Stomach (tissue), 19 donors: ENCODE data around the gene SF3B4. TPM values are rescaled to one million over a fixed set of nuclear protein-coding genes. Genes with fewer than 3 reads are reported as not detected.

Source experiments
- DNase-seq, 2 donors: peaks; one replicate each; pipeline versions ENCODE4 v3.0.0 to v3.0.0-alpha.2; 2013 to 2019
- H3K27ac ChIP-seq, 5 donors: fragments of 200-600 bp in 4 of 5; sonication (generic) in 4 of 5; one replicate each; pipeline ENCODE4 v1.5.1; 2013 to 2019; ENCODE audit warnings: mild to moderate bottlenecking in 1 of 5, moderate library complexity in 1 of 5
- H3K27me3 ChIP-seq, 3 donors: fragments of 200-600 bp; sonication (generic); one replicate each; pipeline ENCODE4 v1.5.1; 2017 to 2019; ENCODE audit warnings: mixed run types in 1 of 3
- H3K36me3 ChIP-seq, 4 donors: fragments of 200-600 bp; sonication (generic); 1 replicate in 3 of 4; 2 replicates in 1 of 4; pipeline ENCODE4 v1.5.1; 2016 to 2019
- H3K4me1 ChIP-seq, 4 donors: fragments of 200-600 bp; sonication (generic); one replicate each; pipeline ENCODE4 v1.5.1; 2016 to 2019
- H3K4me3 ChIP-seq, 4 donors: fragments of 200-600 bp; sonication (generic) in 3 of 4; one replicate each; pipeline ENCODE4 v1.5.1; 2016 to 2019; ENCODE audit warnings: mild to moderate bottlenecking in 1 of 4
- H3K9me3 ChIP-seq, 4 donors: fragments of 200-600 bp; sonication (generic); one replicate each; pipeline ENCODE4 v1.5.1; 2016 to 2019
- EP300 ChIP-seq: sonication (generic); formaldehyde crosslinking; IDR thresholded peaks from one replicate; pipeline ENCODE4 v1.6.1; 2017; ENCODE audit warnings: antibody characterized with exemption
- POLR2A ChIP-seq, 4 donors: fragments of 450-650 bp; IDR thresholded peaks; one replicate each; pipeline ENCODE4 v1.6.1; 2016; ENCODE audit warnings: antibody characterized with exemption in 4 of 4, control low read depth in 2 of 4, mild to moderate bottlenecking in 1 of 4, moderate library complexity in 1 of 4
- POLR2AphosphoS5 ChIP-seq, 3 donors: sonication (generic); formaldehyde crosslinking; IDR thresholded peaks; one replicate each; pipeline ENCODE4 v1.6.1; 2016; ENCODE audit warnings: antibody characterized with exemption in 3 of 3
- WGBS, 5 donors: extraction: QIAGEN DNeasy Blood & Tissue Kit in 3 of 5; methylation state at CpG; one replicate each; pipeline versions ENCODE4 v1.1.5 to v1.1.7; 2013 to 2018; 5-methylcytosine and 5-hydroxymethylcytosine counted together
- intact Hi-C: fragments of 100-400 bp; cut with DNase I; formaldehyde crosslinking; loops from one replicate; pipeline ENCODE4 v1.15.1; 2023; ENCODE audit warnings: low total_unique reads
- long read RNA-seq, 10 donors: transcript quantifications; one replicate each; lab custom pipeline, GENCODE V29; 2026
- polyA plus RNA-seq, 3 donors: library from polyadenylated mRNA; stranded (reverse); fragments of 200-250 nt; gene quantifications; one replicate each; pipeline ENCODE4 v1.2.3, GENCODE V29; 2013
- total RNA-seq, 5 donors: library from RNA; depleted of rRNA; stranded (reverse); fragments of >200 nt; gene quantifications; one replicate each; pipeline versions ENCODE4 v1.1.0 to v1.2.3, GENCODE V29; 2014 to 2016
- TF ChIP-seq, protein P1 (sequence below), 7 experiments: fragments of 450-650 bp in 4 of 7; fragments of 200-600 bp in 3 of 7; sonication (generic) in 3 of 7; IDR thresholded peaks; one replicate each; pipeline ENCODE4 v1.5.1; 2016 to 2019; ENCODE audit warnings: antibody characterized with exemption in 7 of 7, control low read depth in 2 of 7, mild to moderate bottlenecking in 1 of 7
- donor health status: healthy with polysubstance abuse.
- donor health status: Bipolar disorder and iron deficiency.
- donor health status: healthy.

The SF3B4 gene
- total RNA-seq (10 to 100 TPM in 4 of 5 donors, 1 to 10 TPM in 1; 9.4 to 36.5 (median 19.3) TPM), polyA plus RNA-seq (10 to 100 TPM; 23.3 to 31.7 (median 30.5) TPM)
- long read RNA-seq, donor 1, transcript SF3B4-201 (6 exons, 2,085 nt), result major isoform, 11 of 16 reads
- long read RNA-seq, donor 1, partial matches to known transcripts, result 5 of 16 reads
- long read RNA-seq, donor 1, other reads (novel, unspliced or antisense), result 0 of 16 reads
- long read RNA-seq, donor 2, transcript SF3B4-201 (6 exons, 2,085 nt), result major isoform, 19 of 19 reads
- long read RNA-seq, donor 2, partial matches to known transcripts, result 0 of 19 reads
- long read RNA-seq, donor 2, other reads (novel, unspliced or antisense), result 0 of 19 reads
- long read RNA-seq, donor 3, transcript SF3B4-201 (6 exons, 2,085 nt), result major isoform, 6 of 6 reads
- long read RNA-seq, donor 3, partial matches to known transcripts, result 0 of 6 reads
- long read RNA-seq, donor 3, other reads (novel, unspliced or antisense), result 0 of 6 reads
- long read RNA-seq, donor 4, partial matches to known transcripts, result 0 of 3 reads
- long read RNA-seq, donor 4, other reads (novel, unspliced or antisense), result 0 of 3 reads
- long read RNA-seq, donor 5, transcript SF3B4-201 (6 exons, 2,085 nt), result major isoform, 14 of 30 reads
- long read RNA-seq, donor 5, partial matches to known transcripts, result 16 of 30 reads
- long read RNA-seq, donor 5, other reads (novel, unspliced or antisense), result 0 of 30 reads
- long read RNA-seq, donor 6, result 0 reads
- long read RNA-seq, donor 7, transcript SF3B4-201 (6 exons, 2,085 nt), result major isoform, 18 of 31 reads
- long read RNA-seq, donor 7, partial matches to known transcripts, result 13 of 31 reads
- long read RNA-seq, donor 7, other reads (novel, unspliced or antisense), result 0 of 31 reads
- long read RNA-seq, donor 8, transcript SF3B4-201 (6 exons, 2,085 nt), result major isoform, 14 of 14 reads
- long read RNA-seq, donor 8, partial matches to known transcripts, result 0 of 14 reads
- long read RNA-seq, donor 8, other reads (novel, unspliced or antisense), result 0 of 14 reads
- long read RNA-seq, donor 9, transcript SF3B4-201 (6 exons, 2,085 nt), result major isoform, 6 of 6 reads
- long read RNA-seq, donor 9, partial matches to known transcripts, result 0 of 6 reads
- long read RNA-seq, donor 9, other reads (novel, unspliced or antisense), result 0 of 6 reads
- long read RNA-seq, donor 10, transcript SF3B4-201 (6 exons, 2,085 nt), result major isoform, 8 of 8 reads
- long read RNA-seq, donor 10, partial matches to known transcripts, result 0 of 8 reads
- long read RNA-seq, donor 10, other reads (novel, unspliced or antisense), result 0 of 8 reads

DNA sequence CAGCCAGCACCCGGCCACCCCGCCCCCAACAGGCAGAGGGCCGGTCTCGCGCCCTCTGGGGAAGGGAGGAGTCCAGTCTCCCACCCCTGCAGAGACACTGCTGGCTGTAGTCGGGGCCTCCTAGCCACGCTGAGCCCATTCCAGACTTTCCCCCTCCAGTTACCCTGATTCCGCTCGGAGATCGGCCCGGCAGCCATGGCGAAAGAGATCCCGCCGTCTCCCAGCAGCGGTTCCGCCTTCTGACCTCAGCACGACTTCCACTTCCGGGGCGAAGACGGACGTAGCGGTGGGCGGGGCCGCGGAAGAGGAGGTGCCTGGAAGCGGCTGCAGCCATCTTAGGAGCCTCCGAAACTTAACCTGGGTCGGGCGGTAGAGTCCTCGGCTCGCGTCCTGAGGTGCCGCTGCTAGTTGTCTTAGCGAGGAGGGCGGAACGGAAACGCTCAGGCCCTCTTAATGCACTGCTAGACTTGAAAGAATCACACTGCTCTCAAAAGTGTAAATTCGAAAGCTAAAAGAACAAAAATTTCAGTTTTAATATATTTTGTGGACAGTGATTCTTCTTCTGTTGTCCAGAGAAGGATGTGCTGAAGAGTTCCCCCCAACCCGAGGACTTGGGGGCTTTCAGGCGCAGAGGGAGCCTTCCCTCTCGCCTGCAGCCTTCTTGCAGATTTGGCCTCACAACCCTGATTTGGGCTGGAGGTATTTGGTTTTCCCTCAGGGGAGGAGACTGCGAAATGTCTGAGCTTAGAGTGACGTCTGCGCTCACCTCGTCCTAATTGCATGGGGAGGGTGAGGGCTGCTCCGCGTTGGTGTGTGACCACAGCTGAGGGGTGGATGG, at the start of gene SF3B4:
Gene SF3B4 (minus strand): TSS at position 241 of the 838 bp plus-strand sequence. CDS start 44 bp downstream, at position 197.
- no peaks in the 10 kb centered on the region for H3K27me3 ChIP-seq
- no peaks in the 10 kb centered on the region for H3K9me3 ChIP-seq
- H3K27ac ChIP-seq, result peak within 1 kb of the TSS; percentile 90 to 98 (median 96)
- intact Hi-C loops, result no loop called here
- TF ChIP-seq, protein P1, sequence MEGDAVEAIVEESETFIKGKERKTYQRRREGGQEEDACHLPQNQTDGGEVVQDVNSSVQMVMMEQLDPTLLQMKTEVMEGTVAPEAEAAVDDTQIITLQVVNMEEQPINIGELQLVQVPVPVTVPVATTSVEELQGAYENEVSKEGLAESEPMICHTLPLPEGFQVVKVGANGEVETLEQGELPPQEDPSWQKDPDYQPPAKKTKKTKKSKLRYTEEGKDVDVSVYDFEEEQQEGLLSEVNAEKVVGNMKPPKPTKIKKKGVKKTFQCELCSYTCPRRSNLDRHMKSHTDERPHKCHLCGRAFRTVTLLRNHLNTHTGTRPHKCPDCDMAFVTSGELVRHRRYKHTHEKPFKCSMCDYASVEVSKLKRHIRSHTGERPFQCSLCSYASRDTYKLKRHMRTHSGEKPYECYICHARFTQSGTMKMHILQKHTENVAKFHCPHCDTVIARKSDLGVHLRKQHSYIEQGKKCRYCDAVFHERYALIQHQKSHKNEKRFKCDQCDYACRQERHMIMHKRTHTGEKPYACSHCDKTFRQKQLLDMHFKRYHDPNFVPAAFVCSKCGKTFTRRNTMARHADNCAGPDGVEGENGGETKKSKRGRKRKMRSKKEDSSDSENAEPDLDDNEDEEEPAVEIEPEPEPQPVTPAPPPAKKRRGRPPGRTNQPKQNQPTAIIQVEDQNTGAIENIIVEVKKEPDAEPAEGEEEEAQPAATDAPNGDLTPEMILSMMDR (IDR thresholded peaks at IDR 0.05), result no peak
- TF ChIP-seq EP300 (no peak), POLR2AphosphoS5 (IDR thresholded peaks at IDR 0.05) (peak; percentile 95 to 98 (median 98)), POLR2A (IDR thresholded peaks at IDR 0.05) (peak in 2 of 4 donors; percentile 90 to 91)
- peaks cover 16 to 44% (median 35%) of the 10 kb centered on the region in 4 donors for H3K4me1 ChIP-seq
- H3K36me3 ChIP-seq, result peaks cover 38 to 68% (median 57%) of the 10 kb centered on the region in 4 donors
- WGBS, 5 donors, result 0 to 1% (median 0%) methylated on average over 33 to 47 of the region's 47 CpGs
- DNase-seq, result peak; percentile 97 to 99
- peak within 1 kb of the TSS; percentile 65 to 94 (median 94) for H3K4me3 ChIP-seq

GRCh38 chr1:149977345-149977744, 49.7 kb upstream of the SF3B4 start:
- Histone ChIP-seq H3K4me1 (peaks cover 6 to 43% (median 25%) of the 10 kb centered on the region in 4 donors), H3K27me3 (no peaks in the 10 kb centered on the region), H3K36me3 (peaks cover 25 to 51% (median 50%) of the 10 kb centered on the region in 4 donors), H3K9me3 (no peaks in the 10 kb centered on the region), H3K4me3 (no peak overlapping the region), H3K27ac (no peak overlapping the region)
- no peak for DNase-seq
- WGBS, 5 donors, result 84 to 92% (median 87%) methylated on average over 3 of the region's 3 CpGs
- intact Hi-C loops, result no loop called here
- no peak for TF ChIP-seq POLR2A (IDR thresholded peaks at IDR 0.05)
- TF ChIP-seq POLR2AphosphoS5 (IDR thresholded peaks at IDR 0.05), result no peak
- TF ChIP-seq EP300, result no peak
- TF ChIP-seq, protein P1 (IDR thresholded peaks at IDR 0.05), result no peak

DNA sequence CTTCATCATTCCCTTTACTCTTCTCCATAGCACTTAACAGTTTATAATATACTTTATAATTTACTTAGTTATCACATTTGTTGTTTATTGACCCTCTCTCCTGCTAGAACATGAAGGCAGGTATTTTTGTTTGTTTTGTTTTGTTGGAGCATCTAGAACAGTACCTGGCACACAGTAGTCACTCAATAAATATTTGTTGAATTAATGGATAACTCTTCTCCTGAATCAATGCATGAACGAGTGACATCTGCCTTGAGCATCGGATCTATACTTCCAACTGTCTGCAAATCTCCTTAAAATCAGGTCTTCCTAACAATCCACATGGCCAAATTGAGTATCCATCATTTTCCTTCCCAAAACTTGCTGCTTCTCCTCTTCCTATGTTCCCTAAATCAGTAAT, 44.9 kb upstream of the SF3B4 start:
- H3K4me3 ChIP-seq, result no peak overlapping the region
- no peak overlapping the region for H3K27ac ChIP-seq
- no peak for DNase-seq
- WGBS, 5 donors, result 86 to 93% (median 88%) methylated on average over 2 of the region's 2 CpGs
- no peaks in the 10 kb centered on the region for H3K27me3 ChIP-seq
- intact Hi-C loops, result no loop called here
- H3K36me3 ChIP-seq, result peaks cover 43 to 97% (median 96%) of the 10 kb centered on the region in 4 donors
- no peaks in the 10 kb centered on the region for H3K9me3 ChIP-seq
- TF ChIP-seq EP300 (no peak), POLR2AphosphoS5 (IDR thresholded peaks at IDR 0.05) (no peak), POLR2A (IDR thresholded peaks at IDR 0.05) (no peak)
- TF ChIP-seq, protein P1 (IDR thresholded peaks at IDR 0.05), result no peak
- H3K4me1 ChIP-seq, result peaks cover 0 to 1% (median 0%) of the 10 kb centered on the region in 4 donors
